Measurements from ENCODE around the gene PPM1J. TPM values are rescaled to one million over a fixed set of nuclear protein-coding genes. Genes with fewer than 3 reads are reported as not detected.

PPM1J gene
- total and polyA plus RNA-seq, 9 of the 15 experiments (the other 6 are each of a cell fraction or from before 2014, with no cell fraction given), result 0.25 to 10.5 (median 4.2) TPM

DNA sequence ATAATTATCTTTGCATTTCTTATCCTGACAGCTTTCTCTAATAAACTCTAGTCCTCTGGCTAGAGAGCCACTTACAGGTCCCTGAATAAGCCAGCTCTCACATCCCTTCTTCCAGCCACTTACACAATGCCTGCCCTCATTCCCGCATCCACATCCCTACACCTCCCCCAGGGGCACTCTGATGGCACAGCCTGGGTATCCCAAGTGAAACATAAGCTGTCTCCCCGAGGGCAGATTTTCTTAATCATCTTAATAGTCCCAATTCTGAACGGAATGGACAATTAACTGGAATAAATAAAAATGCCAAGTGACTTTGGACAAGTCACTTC, 13.1 kb downstream of the PPM1J start:
- Histone ChIP-seq H3K27me3 (ENCODE audit: control insufficient read depth in 2 of 2, insufficient read depth in 2 of 2, low read length in 2 of 2) (no peaks in the 10 kb centered on the region), H3K9ac (ENCODE audit: insufficient read depth in 1 of 2, low read depth in 2 of 2, low read length in 2 of 2) (peak overlapping the region in 1 of 2 experiments; percentile 82; a peak in 3 of 4 replicates), H3K36me3 (ENCODE audit: control insufficient read depth, insufficient read depth, low read length) (peaks cover 68% of the 10 kb centered on the region), H3K79me2 (ENCODE audit: control insufficient read depth, insufficient read depth, low read length) (peaks cover 72% of the 10 kb centered on the region), H3K27ac (ENCODE audit: extremely low read depth, low read depth, low read length) (peak overlapping the region; percentile 97), H3K9me1 (ENCODE audit: control insufficient read depth, insufficient read depth, low read length) (no peaks in the 10 kb centered on the region), H3K9me3 (replicated peaks; ENCODE audit: control insufficient read depth, insufficient read depth, low read depth, low read length) (no peaks in the 10 kb centered on the region), H2AFZ (ENCODE audit: low read depth, low read length) (no peak overlapping the region), H3K4me2 (ENCODE audit: insufficient read depth, low read length) (0 out of 2 replicates have a peak overlapping the region, but pooled peaks have one; percentile 2), H3K4me3 (no peak overlapping the region), H3K4me1 (replicated peaks in 1 of 2; ENCODE audit: control insufficient read depth in 2 of 2, insufficient read depth in 2 of 2, low read length in 2 of 2) (peaks cover 83 to 85% of the 10 kb centered on the region in 2 experiments), H4K20me1 (replicated peaks; ENCODE audit: control insufficient read depth, insufficient read depth, low read length) (no peaks in the 10 kb centered on the region)
- DNase-seq (ENCODE audit: extremely low read depth in 1 of 4, low spot score in 3 of 4) (no peak), ATAC-seq (no peak), FAIRE-seq (no peak)
- no TSS peak for BruUV-seq (replicated peaks)
- intact Hi-C loops (cut with micrococcal nuclease) (loop anchor here (10.0 kb wide), 1 partner anchor 237 kb away; no protein-coding TSS in a partner anchor), in situ Hi-C loops (cut with MboI) (no loop called here)
- TF ChIP-seq POLR2H (tag; IDR thresholded peaks at IDR 0.05; ENCODE audit: low read depth) (no peak), ZFP1 (CRISPR knock-in tag; IDR thresholded peaks at IDR 0.05) (0 out of 2 replicates have a peak, but pooled peaks have one; percentile 20), CREM (IDR thresholded peaks at IDR 0.05; ENCODE audit: low read depth) (no peak)
- ChIA-PET CTCF (ENCODE audit: low intra/inter-chr PET ratio) (no interaction called here), POLR2A (interaction anchor here (0.9 to 4.6 kb wide), 5 partner anchors 9 to 83 kb away, joined by 4 to 42 read pairs (median 4); partner anchors contain the start of genes MOV10, PPM1J and ST7L)
- WGBS (ENCODE audit: insufficient coverage, low coverage, missing lambda C conversion rate), result 73% methylated on average over 3 of the region's 3 CpGs

DNA sequence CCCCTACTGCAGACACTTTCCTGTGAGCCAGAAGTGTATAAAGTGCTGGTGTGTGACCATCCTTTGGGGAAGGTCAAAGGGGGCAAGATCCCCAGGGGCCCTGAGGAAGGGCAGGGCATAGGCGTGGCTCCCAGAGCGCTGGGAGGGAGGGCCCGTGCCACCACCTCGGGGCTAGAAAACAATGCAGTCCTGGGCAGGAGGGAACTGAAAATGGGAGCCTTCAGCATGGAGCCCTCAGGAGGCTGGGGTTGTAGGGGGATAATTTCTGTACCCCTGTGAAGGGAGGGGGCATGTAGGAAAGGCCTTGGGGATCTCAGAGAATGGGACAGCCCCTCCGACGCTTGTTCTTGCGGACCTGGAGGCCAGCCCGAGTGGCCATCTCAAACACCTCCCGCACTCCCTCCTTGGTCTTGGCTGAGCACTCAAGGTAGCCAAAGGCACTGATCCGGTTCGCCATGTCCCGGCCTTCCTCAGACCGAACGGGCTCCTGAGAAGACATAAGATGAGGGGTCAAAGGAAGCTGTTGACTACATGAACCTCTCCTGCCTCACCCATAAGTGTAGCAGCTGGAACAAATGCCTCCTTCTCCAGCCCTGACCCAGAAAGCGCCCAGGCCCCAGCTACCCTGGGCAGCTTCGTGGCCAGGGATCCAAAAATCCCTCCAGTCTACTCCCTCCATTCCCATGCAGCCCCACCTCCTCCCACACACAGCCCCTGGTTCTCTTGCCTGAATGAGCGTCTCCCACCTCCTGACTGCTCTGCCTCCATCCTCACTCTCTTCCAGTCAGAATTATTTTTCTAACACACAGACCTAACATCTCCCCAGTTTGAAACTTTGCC, 13.7 kb downstream of the PPM1J start:
- peak in 1 of 4 experiments; percentile 19 for DNase-seq (ENCODE audit: extremely low read depth in 1 of 4, low spot score in 3 of 4)
- Histone ChIP-seq H3K27ac (ENCODE audit: extremely low read depth, low read depth, low read length) (peak overlapping the region; percentile 97), H3K27me3 (ENCODE audit: control insufficient read depth in 2 of 2, insufficient read depth in 2 of 2, low read length in 2 of 2) (no peaks in the 10 kb centered on the region), H3K9me1 (ENCODE audit: control insufficient read depth, insufficient read depth, low read length) (no peaks in the 10 kb centered on the region), H3K4me1 (replicated peaks in 1 of 2; ENCODE audit: control insufficient read depth in 2 of 2, insufficient read depth in 2 of 2, low read length in 2 of 2) (peaks cover 85 to 90% of the 10 kb centered on the region in 2 experiments), H3K4me3 (no peak overlapping the region), H3K4me2 (ENCODE audit: insufficient read depth, low read length) (peak overlapping the region; percentile 73), H3K9ac (ENCODE audit: insufficient read depth in 1 of 2, low read depth in 2 of 2, low read length in 2 of 2) (peak overlapping the region; percentile 82 to 87), H3K9me3 (replicated peaks; ENCODE audit: control insufficient read depth, insufficient read depth, low read depth, low read length) (no peaks in the 10 kb centered on the region), H2AFZ (ENCODE audit: low read depth, low read length) (no peak overlapping the region), H4K20me1 (replicated peaks; ENCODE audit: control insufficient read depth, insufficient read depth, low read length) (no peaks in the 10 kb centered on the region), H3K36me3 (ENCODE audit: control insufficient read depth, insufficient read depth, low read length) (peaks cover 73% of the 10 kb centered on the region), H3K79me2 (ENCODE audit: control insufficient read depth, insufficient read depth, low read length) (peaks cover 67% of the 10 kb centered on the region)
- 71% methylated on average over 17 of the region's 17 CpGs for WGBS (ENCODE audit: insufficient coverage, low coverage, missing lambda C conversion rate)
- FAIRE-seq, result no peak
- intact Hi-C loops (cut with micrococcal nuclease) (loop anchor here (10.0 kb wide), 1 partner anchor 237 kb away; no protein-coding TSS in a partner anchor), in situ Hi-C loops (cut with MboI) (no loop called here)
- no peak for ATAC-seq
- CTCF ChIA-PET (ENCODE audit: low intra/inter-chr PET ratio), result no interaction called here
- POLR2A ChIA-PET, result interaction anchor here (0.8 to 5.4 kb wide), 9 partner anchors 9 to 66 kb away, joined by 3 to 42 read pairs (median 4); partner anchors contain the start of genes MOV10 and PPM1J
- BruUV-seq (replicated peaks), result no TSS peak
- peak; percentile 9; the same call in 1 of the 2 replicates for TF ChIP-seq ZFX (CRISPR knock-in tag; IDR thresholded peaks at IDR 0.05)
- TF ChIP-seq BMI1 (IDR thresholded peaks at IDR 0.05; ENCODE audit: low read length), result no peak
- no peak for TF ChIP-seq MAZ (CRISPR knock-in tag; conservative IDR thresholded peaks at IDR 0.05 in 1 of 2, IDR thresholded peaks at IDR 0.05 in 1 of 2)
- TF ChIP-seq RBM22 (IDR thresholded peaks at IDR 0.05; ENCODE audit: low read depth, low read length, poor library complexity, severe bottlenecking), result peak; percentile 67
- TF ChIP-seq SUPT5H (IDR thresholded peaks at IDR 0.05), result peak; percentile 57
- TF ChIP-seq JUND (IDR thresholded peaks at IDR 0.05; ENCODE audit: borderline replicate concordance, low read depth, low read length), result no peak
- TF ChIP-seq JUND (tag; IDR thresholded peaks at IDR 0.05; ENCODE audit: borderline replicate concordance, low read depth, low read length), result no peak
- TF ChIP-seq ZBTB26 (CRISPR knock-in tag; IDR thresholded peaks at IDR 0.05), result 0 out of 2 replicates have a peak, but pooled peaks have one; percentile 2
- no peak for TF ChIP-seq CBFB (CRISPR knock-in tag; IDR thresholded peaks at IDR 0.05)
- no peak for TF ChIP-seq PPARD (CRISPR knock-in tag; IDR thresholded peaks at IDR 0.05)
- TF ChIP-seq NBN (IDR thresholded peaks at IDR 0.05; ENCODE audit: low read depth), result no peak
- no peak for TF ChIP-seq POLR3G (IDR thresholded peaks at IDR 0.05; ENCODE audit: extremely low read depth, insufficient read length, insufficient replicate concordance)
